Neural progenitor cell (in vitro differentiated cells): Measurements from ENCODE around the gene PLEKHG7. TPM values are rescaled to one million over a fixed set of nuclear protein-coding genes. Genes with fewer than 3 reads are reported as not detected.
"Not testable (repeated sequence)": the region's sequence is repeated elsewhere in the genome, so short reads cannot be mapped to it uniquely, and the experiment has no call there.

Source experiments
- DNase-seq: peaks from one replicate; pipeline ENCODE4 v3.0.0-alpha.2; 2016; ENCODE audit warnings: low spot score
- H2AFZ ChIP-seq: fragments of 200-600 bp; sonication (generic); replicated peaks from 2 replicates; pipeline ENCODE4 v1.6.1; 2016; ENCODE audit warnings: antibody characterized with exemption
- H3F3A ChIP-seq: fragments of 200-600 bp; sonication (generic); 2 replicates; pipeline ENCODE4 v1.6.1; 2016; ENCODE audit warnings: antibody characterized with exemption, low read depth
- H3K27ac ChIP-seq: fragments of 200-600 bp; sonication (generic); 2 replicates; pipeline ENCODE4 v1.5.1; 2016; ENCODE audit warnings: mild to moderate bottlenecking
- H3K27me3 ChIP-seq: fragments of 200-600 bp; sonication (generic); 2 replicates; pipeline ENCODE4 v1.6.1; 2016; ENCODE audit warnings: mild to moderate bottlenecking, moderate library complexity
- H3K36me3 ChIP-seq: fragments of 200-600 bp; sonication (generic); 2 replicates; pipeline ENCODE4 v1.5.1; 2016
- H3K4me1 ChIP-seq: fragments of 200-600 bp; sonication (generic); 2 replicates; pipeline ENCODE4 v1.6.1; 2016; ENCODE audit warnings: mixed run types
- H3K4me2 ChIP-seq: fragments of 200-600 bp; sonication (generic); 2 replicates; pipeline ENCODE4 v1.6.1; 2016
- H3K4me3 ChIP-seq: fragments of 200-600 bp; sonication (generic); 2 replicates; pipeline ENCODE4 v1.5.1; 2016
- H3K79me2 ChIP-seq: fragments of 200-600 bp; sonication (generic); 2 replicates; pipeline ENCODE4 v1.6.1; 2016; ENCODE audit warnings: low read depth
- H3K9ac ChIP-seq: fragments of 200-600 bp; sonication (generic); 2 replicates; pipeline ENCODE4 v1.6.1; 2016
- H3K9me3 ChIP-seq: fragments of 200-600 bp; sonication (generic); 2 replicates; pipeline ENCODE4 v1.5.1; 2016; ENCODE audit warnings: low read depth
- H4K20me1 ChIP-seq: fragments of 200-600 bp; sonication (generic); 2 replicates; pipeline ENCODE4 v1.6.1; 2016; ENCODE audit warnings: low read depth
- H3K27ac Mint-ChIP-seq: 3 replicates; pipeline ENCODE4 v1.8.0; 2021; ENCODE audit warnings: mixed read lengths
- H3K27me3 Mint-ChIP-seq: 2 replicates; pipeline ENCODE4 v1.8.0; 2022; ENCODE audit warnings: low read depth, mild to moderate bottlenecking, inconsistent platforms, moderate library complexity, mixed read lengths; ENCODE audit not compliant: insufficient read depth
- H3K36me3 Mint-ChIP-seq: 3 replicates; pipeline ENCODE4 v1.8.0; 2021; ENCODE audit warnings: mixed read lengths
- H3K4me1 Mint-ChIP-seq: 3 replicates; pipeline ENCODE4 v1.8.0; 2021; ENCODE audit warnings: mixed read lengths
- H3K4me3 Mint-ChIP-seq: 3 replicates; pipeline ENCODE4 v1.8.0; 2021; ENCODE audit warnings: mild to moderate bottlenecking, moderate library complexity, mixed read lengths
- H3K9me3 Mint-ChIP-seq: 3 replicates; pipeline ENCODE4 v1.8.0; 2020; ENCODE audit warnings: mixed read lengths
- EZH2 ChIP-seq: fragments of 200-600 bp; sonication (generic); IDR thresholded peaks from 2 replicates; pipeline ENCODE4 v1.6.1; 2017; ENCODE audit warnings: antibody characterized with exemption, mild to moderate bottlenecking, moderate library complexity
- EZH2phosphoT487 ChIP-seq: fragments of 200-600 bp; sonication (generic); IDR thresholded peaks from 2 replicates; pipeline ENCODE4 v1.6.1; 2017; ENCODE audit warnings: antibody characterized with exemption
- total RNA-seq: library from RNA; depleted of rRNA; stranded (reverse); fragments of >200 nt; gene quantifications from 2 replicates; pipeline ENCODE4 v1.2.3, GENCODE V29; 2015; ENCODE audit warnings: low replicate concordance
- TF ChIP-seq, protein P1 (sequence below): fragments of 200-600 bp; sonication (generic); IDR thresholded peaks from 2 replicates; pipeline ENCODE4 v1.5.1; 2017; ENCODE audit warnings: antibody characterized with exemption, mild to moderate bottlenecking

The PLEKHG7 gene
- total RNA-seq, 1 donor from 2014 or later: not detected

DNA sequence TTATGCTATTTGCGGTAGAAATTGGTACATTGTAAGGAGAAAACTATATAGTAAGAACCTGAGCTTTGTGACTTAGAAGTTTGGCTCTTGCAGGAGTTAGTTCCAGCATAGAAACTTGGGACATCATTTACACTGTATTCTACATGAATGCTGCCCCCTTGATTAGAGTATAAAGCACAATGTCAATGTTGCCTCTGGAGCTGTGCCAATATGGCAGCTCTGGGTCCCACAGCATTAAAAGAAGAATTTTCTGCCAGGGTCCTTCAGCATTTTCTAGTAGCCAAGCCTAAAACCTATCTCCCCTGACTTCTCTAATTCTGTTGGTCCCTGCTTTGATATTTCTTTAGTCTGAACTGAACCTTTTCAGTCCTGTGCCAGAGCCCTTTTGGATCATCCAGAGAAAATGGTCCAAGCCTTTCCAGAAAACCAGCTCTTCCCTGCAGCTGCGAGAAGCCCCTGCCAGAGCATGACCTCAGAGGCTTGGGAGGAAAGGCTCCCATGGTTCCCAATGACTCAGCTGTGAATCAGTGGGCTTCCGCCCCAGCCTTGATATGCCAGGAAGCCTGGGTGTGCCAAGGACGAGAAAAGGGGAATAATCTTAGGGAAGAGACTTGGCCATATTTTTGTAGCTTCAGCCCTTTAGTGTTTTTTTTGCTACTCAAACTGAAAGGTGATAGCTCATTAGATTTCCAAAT is 43.2 kb downstream of the PLEKHG7 start:
- Mint-ChIP-seq H3K27me3 (no peaks in the 10 kb centered on the region), H3K4me3 (no peak overlapping the region), H3K9me3 (peaks cover under 1% of the 10 kb centered on the region), H3K27ac (no peak overlapping the region), H3K4me1 (no peaks in the 10 kb centered on the region), H3K36me3 (no peaks in the 10 kb centered on the region)
- Histone ChIP-seq H3K9ac (no peak overlapping the region), H3K27ac (no peak overlapping the region), H3K4me1 (no peaks in the 10 kb centered on the region), H3K79me2 (no peaks in the 10 kb centered on the region), H2AFZ (no peak overlapping the region), H4K20me1 (no peaks in the 10 kb centered on the region), H3F3A (no peaks in the 10 kb centered on the region), H3K4me3 (no peak overlapping the region), H3K9me3 (no peaks in the 10 kb centered on the region), H3K27me3 (no peaks in the 10 kb centered on the region), H3K36me3 (no peaks in the 10 kb centered on the region), H3K4me2 (no peak overlapping the region)
- DNase-seq: no peak
- TF ChIP-seq EZH2 (no peak), EZH2phosphoT487 (no peak)
- TF ChIP-seq, protein P1, sequence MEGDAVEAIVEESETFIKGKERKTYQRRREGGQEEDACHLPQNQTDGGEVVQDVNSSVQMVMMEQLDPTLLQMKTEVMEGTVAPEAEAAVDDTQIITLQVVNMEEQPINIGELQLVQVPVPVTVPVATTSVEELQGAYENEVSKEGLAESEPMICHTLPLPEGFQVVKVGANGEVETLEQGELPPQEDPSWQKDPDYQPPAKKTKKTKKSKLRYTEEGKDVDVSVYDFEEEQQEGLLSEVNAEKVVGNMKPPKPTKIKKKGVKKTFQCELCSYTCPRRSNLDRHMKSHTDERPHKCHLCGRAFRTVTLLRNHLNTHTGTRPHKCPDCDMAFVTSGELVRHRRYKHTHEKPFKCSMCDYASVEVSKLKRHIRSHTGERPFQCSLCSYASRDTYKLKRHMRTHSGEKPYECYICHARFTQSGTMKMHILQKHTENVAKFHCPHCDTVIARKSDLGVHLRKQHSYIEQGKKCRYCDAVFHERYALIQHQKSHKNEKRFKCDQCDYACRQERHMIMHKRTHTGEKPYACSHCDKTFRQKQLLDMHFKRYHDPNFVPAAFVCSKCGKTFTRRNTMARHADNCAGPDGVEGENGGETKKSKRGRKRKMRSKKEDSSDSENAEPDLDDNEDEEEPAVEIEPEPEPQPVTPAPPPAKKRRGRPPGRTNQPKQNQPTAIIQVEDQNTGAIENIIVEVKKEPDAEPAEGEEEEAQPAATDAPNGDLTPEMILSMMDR: no peak

DNA sequence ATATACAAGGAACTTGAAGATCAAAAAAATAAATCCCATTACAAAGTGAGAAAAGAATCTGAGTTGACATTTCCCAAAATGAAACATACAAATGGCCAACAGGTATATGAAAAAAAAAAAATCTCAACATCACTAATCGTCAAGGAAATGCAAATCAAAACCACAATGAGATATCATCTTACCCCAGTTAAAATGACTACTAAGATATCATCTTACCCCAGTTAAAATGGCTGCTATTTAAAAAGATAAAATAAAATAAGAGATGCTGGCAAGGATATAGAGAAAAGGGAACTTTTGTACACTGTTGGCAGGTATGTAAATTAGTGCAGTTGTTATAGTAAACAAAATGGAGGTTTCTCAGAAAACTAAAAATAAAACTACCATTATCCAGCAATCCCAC is 44.4 kb downstream of the PLEKHG7 start:
- Histone ChIP-seq H3K79me2 (no peaks in the 10 kb centered on the region), H3K27me3 (no peaks in the 10 kb centered on the region), H3K9me3 (no peaks in the 10 kb centered on the region), H4K20me1 (no peaks in the 10 kb centered on the region), H3K4me3 (no peak overlapping the region), H3K4me1 (no peaks in the 10 kb centered on the region), H2AFZ (no peak overlapping the region), H3K4me2 (no peak overlapping the region), H3K27ac (no peak overlapping the region), H3F3A (no peaks in the 10 kb centered on the region), H3K36me3 (no peaks in the 10 kb centered on the region), H3K9ac (no peak overlapping the region)
- no peak for DNase-seq
- H3K27me3 Mint-ChIP-seq: no peaks in the 10 kb centered on the region
- no peak overlapping the region for H3K4me3 Mint-ChIP-seq
- no peaks in the 10 kb centered on the region for H3K36me3 Mint-ChIP-seq
- H3K27ac Mint-ChIP-seq: no peak overlapping the region
- H3K9me3 Mint-ChIP-seq: peaks cover 2% of the 10 kb centered on the region
- TF ChIP-seq EZH2 (no peak), EZH2phosphoT487 (no peak)
- TF ChIP-seq, protein P1: no peak
- H3K4me1 Mint-ChIP-seq: no peaks in the 10 kb centered on the region

DNA sequence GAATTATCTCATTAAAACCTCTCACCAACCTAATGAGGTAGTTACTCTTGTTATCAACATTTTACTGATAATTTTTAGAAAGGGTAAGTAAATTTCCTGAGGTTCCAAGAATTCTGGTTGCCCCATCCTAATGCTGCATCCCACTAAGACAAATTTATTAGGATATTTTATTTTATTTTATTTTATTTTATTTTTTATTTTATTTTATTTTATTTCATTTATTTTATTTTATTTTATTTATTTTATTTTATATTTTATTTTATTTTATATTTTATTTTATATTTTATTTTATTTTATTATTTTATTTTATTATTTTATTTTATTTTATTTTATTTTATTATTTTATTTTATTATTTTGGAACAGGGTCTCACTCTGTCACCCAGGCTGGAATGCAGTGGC is 46.9 kb downstream of the PLEKHG7 start:
- H4K20me1 ChIP-seq, H3F3A ChIP-seq, H2AFZ ChIP-seq, H3K27me3 ChIP-seq, H3K79me2 ChIP-seq, H3K4me3 Mint-ChIP-seq, H3K4me3 ChIP-seq, H3K36me3 Mint-ChIP-seq, H3K27ac Mint-ChIP-seq, H3K27ac ChIP-seq, H3K36me3 ChIP-seq, H3K4me1 ChIP-seq, H3K9me3 Mint-ChIP-seq, H3K27me3 Mint-ChIP-seq, H3K4me1 Mint-ChIP-seq, H3K9me3 ChIP-seq, DNase-seq, H3K4me2 ChIP-seq, H3K9ac ChIP-seq: not testable (repeated sequence)

DNA sequence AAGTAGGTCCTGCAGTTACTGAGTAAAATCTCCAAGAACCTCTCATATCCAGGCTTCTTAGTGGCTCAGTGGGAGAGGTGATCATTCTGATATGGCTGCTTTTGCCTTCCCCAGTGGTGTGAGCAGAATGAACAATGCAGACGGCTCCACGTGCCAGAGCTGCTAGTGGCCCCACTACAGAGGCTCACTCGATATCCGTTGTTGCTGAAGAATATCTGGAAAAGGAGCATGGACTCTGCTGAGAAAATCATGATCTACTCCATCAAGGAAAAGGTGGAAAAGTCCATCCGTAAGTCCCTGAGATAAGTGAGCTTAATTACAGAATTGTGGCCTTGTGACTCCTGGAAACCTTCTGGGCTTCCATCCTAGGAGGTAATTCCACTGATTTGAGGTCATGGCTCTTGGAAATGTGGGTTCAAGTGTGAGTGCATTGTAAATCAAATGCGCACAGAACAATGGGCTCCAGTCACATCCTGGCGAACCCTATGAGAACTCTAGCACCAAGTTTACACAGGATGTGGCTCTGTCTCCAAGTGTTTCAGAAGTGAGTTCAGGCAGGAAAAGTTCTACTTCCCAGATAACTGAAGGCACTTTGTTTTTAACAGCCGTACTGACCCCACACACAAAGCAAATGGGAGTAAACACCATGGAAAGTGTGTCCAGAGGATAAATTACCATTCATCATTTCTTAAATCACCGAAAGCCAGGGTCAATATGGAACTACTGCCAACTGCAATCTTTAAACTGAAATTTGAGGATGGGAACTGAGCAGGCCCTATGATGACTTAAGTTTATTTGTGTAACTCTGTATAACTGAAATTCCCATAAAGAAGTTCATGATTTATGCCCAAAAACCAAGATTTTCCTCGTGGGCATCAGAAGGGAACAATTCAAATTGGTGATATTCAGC is 51.4 kb downstream of the PLEKHG7 start:
- Histone ChIP-seq H3K36me3 (no peaks in the 10 kb centered on the region), H3K4me3 (no peak overlapping the region), H2AFZ (no peak overlapping the region), H3K4me2 (no peak overlapping the region), H3K9ac (no peak overlapping the region), H3K79me2 (no peaks in the 10 kb centered on the region), H3K27ac (no peak overlapping the region), H3K9me3 (no peaks in the 10 kb centered on the region), H4K20me1 (no peaks in the 10 kb centered on the region), H3K4me1 (no peaks in the 10 kb centered on the region), H3K27me3 (no peaks in the 10 kb centered on the region), H3F3A (no peaks in the 10 kb centered on the region)
- DNase-seq: no peak
- peaks cover 4% of the 10 kb centered on the region for H3K4me1 Mint-ChIP-seq
- H3K4me3 Mint-ChIP-seq: no peak overlapping the region
- no peak for TF ChIP-seq EZH2
- TF ChIP-seq, protein P1: no peak
- no peak for TF ChIP-seq EZH2phosphoT487
- peaks cover 4% of the 10 kb centered on the region for H3K9me3 Mint-ChIP-seq
- H3K36me3 Mint-ChIP-seq: no peaks in the 10 kb centered on the region
- H3K27ac Mint-ChIP-seq: no peak overlapping the region
- peaks cover 6% of the 10 kb centered on the region for H3K27me3 Mint-ChIP-seq
